H1 (cell line): ENCODE data around the gene POLE2. TPM values are rescaled to one million over a fixed set of nuclear protein-coding genes. Genes with fewer than 3 reads are reported as not detected.

Source experiments
- ASH2L ChIP-seq: fragments of 200-600, 300-600 bp; sonication (generic); IDR thresholded peaks from one replicate; pipeline ENCODE4 v1.7.1; 2017; ENCODE audit warnings: low read length
- HDAC2 ChIP-seq, 2 experiments: fragments of 300-600 bp in 1 of 2; sonication (generic) in 1 of 2; IDR thresholded peaks; 2 replicates each; pipeline ENCODE4 v1.6.1; 2011 to 2012; ENCODE audit warnings: low read depth in 2 of 2, low read length in 2 of 2, mild to moderate bottlenecking in 2 of 2, moderate library complexity in 2 of 2, borderline replicate concordance in 1 of 2, inconsistent platforms in 1 of 2
- KDM5A ChIP-seq: fragments of 200-600 bp; IDR thresholded peaks from 2 replicates; pipeline ENCODE4 v1.7.1; 2012; ENCODE audit warnings: mild to moderate bottlenecking, low read length, inconsistent platforms, mixed read lengths
- POU5F1 ChIP-seq: IDR thresholded peaks from 2 replicates; pipeline ENCODE4 v1.6.1; 2011; ENCODE audit warnings: low read depth, mild to moderate bottlenecking, low read length, moderate library complexity
- SP2 ChIP-seq: IDR thresholded peaks from 2 replicates; pipeline ENCODE4 v1.6.1; 2012; ENCODE audit warnings: mild to moderate bottlenecking, low read length, inconsistent platforms
- SUZ12 ChIP-seq: fragments of 200-600 bp; sonication (generic); IDR thresholded peaks from 2 replicates; pipeline ENCODE4 v1.6.1; 2012; ENCODE audit warnings: mild to moderate bottlenecking, inconsistent platforms, low read length, moderate library complexity, mixed read lengths
- YY1 ChIP-seq: IDR thresholded peaks from 2 replicates; pipeline ENCODE4 v1.6.1; 2011; ENCODE audit warnings: low read depth, mild to moderate bottlenecking, low read length
- polyA plus RNA-seq, 7 experiments: library from polyadenylated mRNA; depleted of rRNA in 3 of 7; stranded (reverse) in 5 of 7; unstranded in 2 of 7; fragments of >200 nt in 5 of 7; fragments of 200-250 nt in 2 of 7; gene quantifications; 1 replicate in 5 of 7; 2 replicates in 1 of 7; 4 replicates in 1 of 7; pipeline versions ENCODE4 v1.2.1 to v1.2.3, GENCODE V29; 2011 to 2013; ENCODE audit warnings: missing spikeins in 2 of 7, mixed read lengths in 2 of 7
- total RNA-seq: library from RNA; stranded (reverse); fragmentation: NEBNext Ultra II Directional; extraction: Animal tissue kit (Norgen Biotek cat#: 25700); gene quantifications from 2 replicates; pipeline ENCODE4 v1.2.1, GENCODE V29; 2021
- TF ChIP-seq, protein P1 (sequence below): IDR thresholded peaks from 2 replicates; pipeline ENCODE4 v1.6.1; 2012; ENCODE audit warnings: low read length, inconsistent platforms

Gene POLE2
- total and polyA plus RNA-seq, 2 of the 8 experiments (the other 6 are each of a cell fraction or from before 2014, with no cell fraction given): 31.2 to 41.7 TPM

DNA sequence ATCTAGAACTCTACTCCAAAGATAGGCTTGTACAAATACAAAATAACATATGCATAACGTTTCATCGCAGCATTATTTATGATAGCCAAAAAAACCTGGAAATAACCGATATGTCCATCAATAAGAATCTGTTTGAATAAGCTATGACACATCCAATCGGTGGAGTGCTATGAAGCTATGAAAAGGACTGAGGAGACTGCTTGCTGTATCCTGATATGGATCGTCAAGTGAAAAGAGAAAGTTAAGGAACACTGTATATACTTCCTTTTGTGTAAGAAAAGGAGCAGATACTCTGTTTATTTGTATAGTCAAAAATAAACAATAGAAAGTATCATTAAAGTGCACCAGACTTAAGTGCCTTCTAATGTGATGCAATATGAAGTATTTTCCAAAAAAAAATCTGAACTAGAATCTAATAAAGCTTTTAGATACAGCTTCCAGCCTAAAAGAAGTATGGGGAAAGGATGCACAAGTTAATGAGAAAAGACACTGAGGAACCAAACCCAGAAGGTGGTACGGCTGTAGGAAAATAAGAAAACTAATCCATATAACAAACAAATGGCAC is 4.3 kb upstream of the POLE2 start (continued):
- TF ChIP-seq, protein P1, sequence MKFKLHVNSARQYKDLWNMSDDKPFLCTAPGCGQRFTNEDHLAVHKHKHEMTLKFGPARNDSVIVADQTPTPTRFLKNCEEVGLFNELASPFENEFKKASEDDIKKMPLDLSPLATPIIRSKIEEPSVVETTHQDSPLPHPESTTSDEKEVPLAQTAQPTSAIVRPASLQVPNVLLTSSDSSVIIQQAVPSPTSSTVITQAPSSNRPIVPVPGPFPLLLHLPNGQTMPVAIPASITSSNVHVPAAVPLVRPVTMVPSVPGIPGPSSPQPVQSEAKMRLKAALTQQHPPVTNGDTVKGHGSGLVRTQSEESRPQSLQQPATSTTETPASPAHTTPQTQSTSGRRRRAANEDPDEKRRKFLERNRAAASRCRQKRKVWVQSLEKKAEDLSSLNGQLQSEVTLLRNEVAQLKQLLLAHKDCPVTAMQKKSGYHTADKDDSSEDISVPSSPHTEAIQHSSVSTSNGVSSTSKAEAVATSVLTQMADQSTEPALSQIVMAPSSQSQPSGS: no peak
- TF ChIP-seq HDAC2 (IDR thresholded peaks at IDR 0.05; ENCODE audit: borderline replicate concordance in 1 of 2, low read depth in 2 of 2, low read length in 2 of 2): no peak
- TF ChIP-seq POU5F1: no peak
- TF ChIP-seq YY1: no peak
- no peak for TF ChIP-seq SP2
- TF ChIP-seq SUZ12: no peak
- TF ChIP-seq KDM5A: no peak
- TF ChIP-seq ASH2L: no peak
